Measurements from ENCODE around the gene TRABD2B. TPM values are rescaled to one million over a fixed set of nuclear protein-coding genes. Genes with fewer than 3 reads are reported as not detected.
A peak's percentile ranks its signal among the peaks of the same experiment; 100 is the strongest.

TRABD2B gene
- 0.64 TPM for total RNA-seq

DNA sequence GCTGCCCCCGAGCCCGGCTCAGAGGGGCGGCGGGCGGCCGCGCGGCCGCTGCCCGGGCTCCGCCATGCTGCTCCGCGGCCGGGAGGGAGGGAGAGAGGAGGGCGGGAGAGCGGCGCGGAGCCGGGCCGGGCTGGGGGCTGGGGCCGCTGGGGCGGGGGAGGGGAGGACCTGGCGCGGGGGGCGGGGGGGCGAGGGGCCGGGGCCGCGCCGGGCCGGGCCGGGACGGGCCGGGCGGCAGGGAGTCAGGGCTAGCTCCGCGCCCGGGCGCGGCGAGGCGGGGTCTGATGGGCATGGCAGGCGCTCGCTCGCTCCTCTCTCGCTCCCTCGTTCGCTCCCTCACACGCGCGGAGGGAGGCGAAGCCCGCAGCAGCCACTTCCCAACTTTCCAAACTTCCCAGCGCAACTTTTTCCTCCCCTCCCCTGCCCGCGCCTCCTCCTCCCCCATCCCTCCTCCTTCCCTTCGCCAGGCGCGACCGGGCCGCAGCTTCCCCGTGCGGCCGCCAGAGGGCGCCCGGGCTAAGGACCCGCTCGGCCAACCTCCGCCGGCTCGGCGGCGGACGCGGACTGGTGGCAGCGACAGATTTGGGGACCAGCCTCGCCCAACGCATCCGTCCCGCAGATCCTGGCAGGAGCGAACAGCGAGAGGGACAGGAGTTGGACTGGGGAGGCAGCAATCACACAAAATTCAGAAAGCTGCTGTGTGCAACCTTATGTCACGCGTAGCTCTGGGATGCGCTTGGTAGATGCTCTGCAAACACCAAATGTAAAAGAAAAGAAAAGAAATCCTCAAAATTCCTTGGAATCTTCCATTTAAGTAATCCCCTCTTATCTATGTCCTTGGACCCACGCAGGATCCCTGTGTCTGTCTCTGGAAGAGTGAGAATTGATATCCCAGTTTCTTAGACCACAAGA lies at the start of gene TRABD2B:
TSS of gene TRABD2B (minus strand) at position 97 of the 912 bp plus-strand sequence.
- peak; percentile 78 for ATAC-seq

DNA sequence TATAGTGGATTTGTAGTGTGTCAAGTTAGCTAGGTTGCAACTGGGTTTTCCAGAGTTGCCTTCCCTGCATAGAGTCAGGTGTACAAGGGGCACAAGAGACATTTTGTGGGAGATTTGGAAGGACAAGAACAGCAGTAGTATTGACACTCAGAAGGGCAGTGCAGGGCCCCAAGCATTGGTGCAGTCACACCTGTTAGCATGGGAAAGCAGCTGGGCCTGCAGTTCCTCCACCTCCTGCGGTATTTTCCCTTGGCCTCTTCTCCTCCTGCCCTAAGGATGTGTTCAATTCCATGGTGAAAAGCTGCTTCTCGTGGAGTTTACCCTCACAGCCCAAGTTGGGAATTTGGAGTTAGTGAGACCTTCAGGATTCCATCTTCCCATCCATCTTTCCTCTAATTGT lies 47.1 kb upstream of the TRABD2B start:
- ATAC-seq = no peak

DNA sequence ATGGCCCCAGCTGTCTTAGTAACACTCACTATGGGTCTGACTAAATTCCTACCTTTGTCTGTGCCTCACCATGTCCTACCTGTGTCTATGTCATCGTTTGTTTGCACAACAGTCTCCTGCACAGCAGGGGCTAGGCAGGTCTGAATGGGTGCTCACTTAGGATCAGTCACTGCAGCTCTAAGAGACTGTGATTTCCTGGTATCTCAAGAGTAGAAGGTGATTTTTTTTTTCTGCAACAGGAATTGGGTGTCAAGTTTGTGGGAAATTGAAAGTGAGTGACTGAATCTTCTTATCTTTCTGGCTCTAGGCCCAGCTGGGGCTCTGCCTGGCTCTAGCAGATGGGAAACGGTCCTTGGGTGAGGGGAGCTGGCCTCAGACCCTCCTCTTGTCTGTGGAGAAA lies 46.4 kb upstream of the TRABD2B start:
- peak; percentile 55 for ATAC-seq

DNA sequence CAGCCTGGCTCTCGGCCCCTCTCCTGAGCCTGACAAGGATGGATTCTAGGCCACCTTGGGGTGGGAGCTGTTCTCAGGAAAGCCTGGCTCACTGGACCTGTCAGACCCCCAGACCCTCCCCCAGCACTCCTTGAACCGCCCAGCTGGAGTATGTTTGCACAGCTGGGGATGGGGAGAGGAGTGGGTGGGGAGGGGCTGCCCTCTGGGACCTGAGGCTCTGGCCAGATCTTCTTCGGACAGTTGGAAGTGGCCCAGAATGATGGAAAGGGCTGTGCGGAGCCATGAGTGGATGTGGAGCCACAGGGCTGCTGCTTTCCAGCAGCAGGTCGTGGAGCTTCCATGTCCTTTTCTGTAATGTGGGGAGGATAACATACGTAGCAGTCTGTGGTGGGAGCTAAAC lies 43.0 kb upstream of the TRABD2B start:
- no peak for ATAC-seq

DNA sequence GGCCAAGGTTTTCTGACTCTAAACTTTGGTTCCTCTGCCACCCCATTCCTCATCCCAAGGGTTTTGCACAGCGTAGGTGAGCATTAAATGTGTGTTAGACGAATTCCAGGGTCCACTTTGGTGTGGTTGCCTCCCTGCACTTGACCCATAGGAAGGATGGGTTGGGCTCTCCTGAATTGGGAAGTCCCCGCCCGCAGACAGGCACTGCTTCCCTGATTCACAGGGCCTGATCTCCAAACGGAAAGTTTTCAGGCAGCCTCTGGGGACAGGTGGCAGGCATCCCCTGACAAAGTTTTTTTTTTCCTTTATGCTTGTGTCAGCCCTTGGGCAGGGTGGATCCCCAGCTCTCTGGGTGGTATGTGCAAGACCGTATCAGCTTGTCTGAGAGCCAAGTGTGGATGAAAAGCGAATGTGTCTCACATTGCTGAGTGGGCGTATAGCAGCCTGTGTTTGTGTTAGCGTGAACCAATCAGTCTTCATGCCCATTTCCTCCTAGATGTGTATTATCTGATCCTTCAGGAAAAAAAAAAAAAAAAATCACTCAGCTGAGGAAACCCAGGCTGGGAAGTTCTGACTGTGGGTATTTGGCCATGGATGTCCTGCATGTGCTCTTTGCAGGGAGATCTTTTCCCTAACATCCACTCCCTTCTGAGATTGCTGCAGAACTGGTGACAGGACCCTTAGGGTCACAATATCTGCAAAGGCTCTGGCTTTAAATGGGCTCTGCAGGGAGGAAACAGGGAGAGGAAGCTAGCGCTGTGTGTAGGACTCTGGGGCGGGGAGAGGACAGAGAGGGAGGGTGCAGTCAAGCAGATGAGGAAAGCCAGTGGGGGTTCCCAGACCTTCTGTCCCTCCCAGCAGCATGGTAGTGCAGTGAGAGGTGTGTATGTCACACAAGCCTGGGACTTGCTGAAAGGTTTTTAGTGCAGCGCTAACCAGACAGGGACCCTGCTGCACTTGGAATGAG lies 42.2 kb upstream of the TRABD2B start:
- no peak for ATAC-seq

DNA sequence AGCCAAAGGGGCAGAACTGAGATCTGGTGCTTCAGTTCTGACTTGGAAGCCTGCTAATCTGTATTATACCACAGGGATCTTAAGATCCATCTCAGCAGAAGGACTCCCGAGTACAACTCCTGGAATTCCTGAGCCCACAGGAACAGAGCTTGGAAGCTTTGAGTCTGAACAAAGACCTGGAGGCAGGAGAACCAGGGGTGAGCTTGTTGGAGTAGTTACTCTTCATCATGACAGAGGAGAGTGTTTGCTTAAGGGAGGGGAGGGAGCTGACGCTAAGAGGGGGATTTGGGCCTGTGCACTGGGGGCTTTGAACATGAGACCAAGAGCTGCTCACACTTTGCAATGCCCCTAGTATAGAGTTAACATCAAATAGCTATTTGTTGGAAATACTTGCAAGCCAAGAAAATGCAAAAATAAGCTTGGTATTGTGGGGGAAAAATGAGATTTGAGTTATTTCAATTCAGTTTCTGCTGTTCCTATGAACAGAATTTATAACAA lies 41.1 kb upstream of the TRABD2B start:
- no peak for ATAC-seq

- no peak for ATAC-seq
Measured at GRCh38 chr1:48036710-48037355, 39.6 kb upstream of the TRABD2B start.

DNA sequence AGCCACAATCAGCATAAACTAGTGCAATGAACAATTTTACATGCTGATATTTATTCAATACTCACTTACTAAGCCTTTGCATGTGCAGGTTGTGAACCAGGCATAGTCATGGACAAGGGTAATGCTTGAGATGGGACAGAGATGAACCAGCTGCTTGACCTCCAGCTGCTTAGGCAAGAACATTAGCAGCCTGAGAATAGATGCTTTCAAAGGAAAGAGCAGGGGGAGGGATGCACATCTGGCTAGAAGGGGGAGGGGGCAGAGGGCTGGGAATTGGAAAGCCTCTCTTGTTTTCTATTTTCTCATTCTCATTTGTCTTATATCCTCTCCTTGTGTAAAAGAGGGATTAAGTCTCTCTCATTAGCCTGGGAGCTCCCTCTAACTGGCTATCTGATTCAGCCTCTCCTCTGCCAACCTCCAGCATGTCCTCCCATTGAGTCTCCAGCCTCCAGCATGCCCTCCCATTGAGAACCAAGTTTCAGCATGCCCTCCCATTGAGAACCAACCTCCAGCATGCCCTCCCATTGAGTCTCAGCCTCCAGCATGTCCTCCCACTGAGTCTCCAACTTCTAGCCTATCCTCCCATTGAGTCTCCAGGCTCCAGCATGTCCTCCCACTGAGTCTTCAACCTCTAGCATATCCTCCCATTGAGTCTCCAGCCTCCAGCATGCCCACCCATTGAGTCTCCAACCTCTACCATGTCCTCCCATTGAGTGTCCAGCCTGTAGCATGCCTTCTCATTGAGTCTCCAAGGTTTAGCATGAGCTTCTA lies 38.4 kb upstream of the TRABD2B start:
- no peak for ATAC-seq

DNA sequence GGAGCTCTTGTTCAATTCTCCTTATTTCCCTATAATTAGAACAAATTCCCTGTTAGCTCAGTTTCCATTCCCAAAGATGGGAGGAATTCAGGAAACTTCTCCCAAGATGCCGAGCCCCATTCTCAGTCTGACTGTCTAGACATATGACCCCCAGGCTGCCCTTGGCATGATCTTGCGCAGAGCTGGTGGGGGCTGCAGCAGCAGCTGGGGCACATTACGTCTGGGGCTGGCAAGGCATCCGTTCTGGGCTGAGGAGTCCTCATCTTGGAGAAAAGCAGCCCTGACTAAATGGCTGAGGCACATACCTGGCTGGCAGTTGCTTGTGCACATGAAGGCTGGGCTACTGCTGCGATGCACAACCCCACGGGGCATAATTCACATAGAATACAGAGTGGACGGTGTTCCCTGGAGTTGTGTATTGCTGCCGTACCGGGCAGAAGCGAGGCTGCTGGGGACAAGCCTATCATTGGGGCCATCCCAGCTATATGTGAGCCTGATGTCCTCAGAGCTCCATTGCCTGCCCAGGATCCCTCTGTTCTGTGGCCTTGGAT lies 36.4 kb upstream of the TRABD2B start:
- no peak for ATAC-seq

DNA sequence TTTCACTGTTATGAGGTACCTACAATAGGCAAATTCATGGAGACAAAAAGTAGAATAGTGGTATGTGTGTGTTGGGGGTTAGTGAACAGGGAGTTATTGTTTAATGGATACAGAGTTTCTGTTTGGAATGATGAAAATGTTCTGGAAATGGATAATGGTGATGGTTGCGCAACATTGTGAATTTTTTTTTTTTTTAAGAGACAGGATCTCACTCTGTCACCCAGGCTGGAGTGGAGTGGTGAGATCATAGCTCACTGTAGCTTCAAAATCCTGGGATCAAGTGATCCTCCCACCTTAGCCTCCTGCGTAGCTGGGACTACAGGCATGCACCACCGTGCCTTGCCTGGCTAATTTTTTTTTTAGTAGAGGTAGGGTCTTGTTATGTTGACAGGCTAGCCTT lies 34.5 kb upstream of the TRABD2B start:
- ATAC-seq = no peak

- ATAC-seq = no peak
Measured at GRCh38 chr1:48030696-48031365, 33.6 kb upstream of the TRABD2B start.

DNA sequence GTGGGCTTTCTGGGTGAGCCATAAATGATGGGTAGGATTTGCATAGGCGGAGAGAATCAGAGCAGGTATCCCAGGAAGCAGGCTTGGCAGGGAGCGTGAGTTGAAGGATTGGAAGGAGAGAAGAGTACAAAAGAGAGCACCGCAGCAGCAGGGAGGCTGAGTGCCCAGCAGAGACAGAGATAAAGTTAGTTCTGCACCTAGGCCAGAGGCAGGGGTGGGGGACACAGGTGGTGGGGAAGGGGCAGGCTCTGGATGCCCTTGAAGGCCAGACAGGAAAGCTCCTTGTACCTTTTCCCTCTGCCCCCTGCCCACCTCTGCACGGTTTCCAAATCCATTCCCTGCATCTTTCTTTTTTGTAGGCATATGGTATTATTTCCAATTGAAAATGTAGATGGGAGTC lies 33.0 kb upstream of the TRABD2B start:
- no peak for ATAC-seq

GRCh38 chr1:48028218-48029069 lies 31.3 kb upstream of the TRABD2B start:
- peak; percentile 50 for ATAC-seq

DNA sequence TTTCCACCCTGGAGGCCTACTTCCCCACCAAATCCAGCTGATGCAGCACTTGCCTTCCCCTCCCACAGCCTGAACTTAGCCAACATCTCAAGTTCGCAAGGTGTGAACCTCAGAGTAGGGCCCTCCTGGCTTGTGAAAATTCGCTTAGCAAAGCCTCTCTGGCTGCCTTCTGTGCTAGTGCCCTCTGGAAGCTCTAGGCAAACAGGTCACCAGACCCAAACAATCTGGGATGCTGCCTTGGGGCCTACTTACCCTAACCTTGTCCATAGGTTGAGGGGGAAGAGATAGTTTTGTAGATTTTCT lies 30.3 kb upstream of the TRABD2B start:
- ATAC-seq = no peak

GRCh38 chr1:48026701-48027532 lies 29.7 kb upstream of the TRABD2B start:
- ATAC-seq = no peak

GRCh38 chr1:48026275-48026674 lies 29.1 kb upstream of the TRABD2B start:
- peak; percentile 90 for ATAC-seq

GRCh38 chr1:48025076-48025475 lies 27.9 kb upstream of the TRABD2B start:
- ATAC-seq = no peak

DNA sequence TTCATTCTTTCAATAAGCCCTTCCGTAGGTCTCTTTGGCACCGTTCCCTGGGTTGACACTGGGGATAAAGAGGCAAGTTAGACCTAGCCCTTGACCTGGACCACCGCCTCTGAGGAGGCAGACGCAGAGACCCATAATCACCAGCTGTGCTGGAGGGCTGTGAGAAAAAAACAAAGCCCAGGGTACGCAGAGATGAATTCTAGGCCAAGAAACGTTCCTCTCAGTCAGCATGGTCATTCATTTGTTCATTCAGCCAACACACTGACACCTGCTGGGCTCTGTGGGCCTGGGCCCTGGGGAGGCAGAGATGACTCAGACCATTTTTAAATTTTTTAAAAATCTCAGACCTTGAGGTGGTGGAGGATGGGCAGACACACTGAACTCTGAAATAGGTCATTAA lies 26.3 kb upstream of the TRABD2B start:
- no peak for ATAC-seq

DNA sequence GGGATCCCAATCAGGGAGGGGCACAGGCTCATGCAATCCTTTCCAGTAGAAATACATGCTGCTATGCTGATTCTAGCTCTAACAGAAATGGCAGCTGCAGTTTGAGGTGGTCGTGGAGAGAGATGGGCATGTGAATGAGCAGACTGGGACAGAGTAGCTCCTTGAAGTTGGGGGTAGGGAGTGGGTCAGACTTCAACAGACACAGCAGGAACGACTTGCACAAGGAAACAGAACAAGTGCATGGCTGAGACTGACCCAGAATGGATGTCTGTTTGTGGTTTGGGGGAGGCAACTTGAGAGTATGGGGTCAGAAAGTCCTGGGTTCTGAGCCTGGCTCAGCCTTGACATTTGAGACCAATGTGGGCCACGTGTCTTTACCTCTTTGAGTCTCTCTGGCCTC lies 25.1 kb upstream of the TRABD2B start:
- ATAC-seq = no peak

Measured in esophagus mucosa (tissue), 1 donor.